Neural crest cell (in vitro differentiated cells): ENCODE results near the gene TNFRSF1A. TPM values are rescaled to one million over a fixed set of nuclear protein-coding genes. Genes with fewer than 3 reads are reported as not detected.

Source experiments
- DNase-seq: peaks from one replicate; pipeline ENCODE4 v3.0.0; 2021; ENCODE audit warnings: low read depth, mixed read lengths, low spot score
- H3K27ac Mint-ChIP-seq: one replicate; pipeline ENCODE4 v1.8.0; 2021; ENCODE audit warnings: mild to moderate bottlenecking, mixed read lengths; ENCODE audit not compliant: unreplicated experiment
- H3K27me3 Mint-ChIP-seq: 2 replicates; pipeline ENCODE4 v1.8.0; 2021; ENCODE audit warnings: low read depth, mild to moderate bottlenecking, mixed read lengths
- H3K36me3 Mint-ChIP-seq: 2 replicates; pipeline ENCODE4 v1.8.0; 2021; ENCODE audit warnings: low read depth, mild to moderate bottlenecking, mixed read lengths
- H3K4me1 Mint-ChIP-seq: 2 replicates; pipeline ENCODE4 v1.8.0; 2021; ENCODE audit warnings: mixed read lengths
- H3K4me3 Mint-ChIP-seq: one replicate; pipeline ENCODE4 v1.8.0; 2021; ENCODE audit warnings: mild to moderate bottlenecking, mixed read lengths
- H3K9me3 Mint-ChIP-seq: 2 replicates; pipeline ENCODE4 v1.8.0; 2021; ENCODE audit warnings: mixed read lengths
- CTCF ChIP-seq: fragments of 200-600 bp; sonication (generic); conservative IDR thresholded peaks from 2 replicates; pipeline ENCODE4 v1.5.0; 2021; ENCODE audit warnings: antibody characterized with exemption, mild to moderate bottlenecking
- total RNA-seq: library from RNA; stranded (reverse); gene quantifications from 2 replicates; pipeline ENCODE4 v1.2.1, GENCODE V29; 2021

TNFRSF1A gene
- total RNA-seq, 1 donor from 2014 or later = 47.7 TPM

DNA sequence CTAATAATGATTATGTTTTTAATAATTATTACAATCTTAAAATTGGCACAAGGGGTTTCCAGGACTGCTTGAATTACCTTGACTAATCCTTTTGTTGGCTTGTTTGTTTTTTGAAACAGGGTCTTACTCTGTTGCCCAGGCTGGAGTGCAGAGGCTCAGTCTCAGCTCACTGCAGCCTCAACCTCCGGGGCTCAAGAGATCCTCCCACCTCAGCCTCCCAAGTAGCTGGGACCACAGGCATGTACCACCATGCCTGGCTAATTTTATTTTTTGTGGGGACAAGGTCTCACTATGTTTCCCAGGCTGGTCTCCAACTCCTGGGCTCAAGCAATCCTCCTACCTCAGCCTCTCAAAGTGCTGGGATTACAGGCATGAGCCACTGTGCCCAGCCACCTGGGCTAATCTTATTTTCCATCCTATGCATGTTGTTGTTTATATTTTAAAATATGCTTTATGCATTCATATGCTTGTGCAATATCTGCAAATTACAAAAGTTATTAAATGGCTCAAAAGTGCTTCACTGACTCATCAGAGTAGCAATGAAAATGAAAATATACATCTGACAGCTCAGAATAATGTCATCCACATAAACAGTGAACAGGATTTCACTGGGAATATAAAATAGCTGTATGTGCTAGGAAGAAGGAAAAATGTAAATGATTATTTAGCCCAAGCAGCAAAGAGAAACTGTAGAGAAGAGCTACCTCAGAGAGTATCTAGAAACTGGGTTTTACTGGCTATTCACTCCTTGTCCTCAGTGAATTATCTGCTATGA lies 56.2 kb downstream of the TNFRSF1A start:
- no peak for DNase-seq
- no peak for TF ChIP-seq CTCF
- peaks cover 20% of the 10 kb centered on the region for H3K27me3 Mint-ChIP-seq
- no peak overlapping the region for H3K4me3 Mint-ChIP-seq
- peaks cover 3% of the 10 kb centered on the region for H3K36me3 Mint-ChIP-seq
- peaks cover 13% of the 10 kb centered on the region for H3K4me1 Mint-ChIP-seq
- no peak overlapping the region for H3K27ac Mint-ChIP-seq
- peaks cover 2% of the 10 kb centered on the region for H3K9me3 Mint-ChIP-seq

DNA sequence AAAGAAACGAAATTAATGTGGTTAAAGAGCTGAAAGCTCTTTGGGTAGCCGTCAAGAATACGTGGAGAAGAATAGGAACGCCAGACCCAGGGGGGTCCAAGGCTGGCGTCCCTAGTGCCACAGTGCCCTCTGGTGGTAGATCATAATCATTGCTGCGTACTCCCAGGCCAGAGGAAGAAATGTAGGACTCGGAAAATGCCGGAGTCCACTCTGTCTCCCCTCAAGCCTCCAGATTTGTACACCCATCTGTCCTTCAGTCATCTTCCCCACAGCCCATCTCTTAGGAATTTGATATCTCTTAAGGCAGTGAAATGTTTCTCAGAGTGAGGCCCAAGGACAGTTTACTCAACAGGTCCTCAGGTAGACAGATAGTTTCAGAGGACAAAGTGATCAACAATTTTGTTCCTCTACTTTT lies 56.8 kb downstream of the TNFRSF1A start:
- H3K27ac Mint-ChIP-seq = no peak overlapping the region
- DNase-seq = peak; percentile 81
- peaks cover 2% of the 10 kb centered on the region for H3K9me3 Mint-ChIP-seq
- peaks cover 13% of the 10 kb centered on the region for H3K4me1 Mint-ChIP-seq
- peak overlapping the region; percentile 22 for H3K4me3 Mint-ChIP-seq
- H3K27me3 Mint-ChIP-seq = peaks cover 25% of the 10 kb centered on the region
- H3K36me3 Mint-ChIP-seq = peaks cover 3% of the 10 kb centered on the region
- peak; percentile 100 for TF ChIP-seq CTCF

DNA sequence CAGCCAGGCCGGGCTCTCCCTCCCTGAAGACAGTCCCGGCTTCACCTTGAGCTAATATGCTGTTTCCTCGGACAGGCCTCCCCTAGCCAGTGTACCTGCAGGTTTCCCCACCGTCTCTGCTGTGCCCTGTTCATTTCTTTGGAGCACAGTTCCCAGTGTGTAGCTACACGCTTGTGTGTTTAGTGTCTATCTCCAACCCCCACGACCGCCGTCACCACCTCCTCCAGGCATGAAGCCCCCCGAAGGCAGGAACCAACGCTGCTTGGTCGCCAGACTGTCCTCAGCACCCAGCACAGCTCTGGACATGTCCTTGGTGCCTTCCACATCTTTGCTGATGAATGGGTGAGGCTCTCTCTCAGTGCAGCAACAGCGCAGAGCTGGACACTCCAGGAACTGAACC lies 57.6 kb downstream of the TNFRSF1A start:
- Mint-ChIP-seq H3K4me3 (no peak overlapping the region), H3K36me3 (no peaks in the 10 kb centered on the region), H3K4me1 (peaks cover 13% of the 10 kb centered on the region), H3K27ac (no peak overlapping the region), H3K27me3 (peaks cover 32% of the 10 kb centered on the region), H3K9me3 (no peaks in the 10 kb centered on the region)
- TF ChIP-seq CTCF = no peak
- DNase-seq = no peak

- no peak for TF ChIP-seq CTCF
- peak overlapping the region; percentile 59 for H3K27ac Mint-ChIP-seq
- no peak for DNase-seq
- peaks cover 39% of the 10 kb centered on the region for H3K27me3 Mint-ChIP-seq
- H3K4me1 Mint-ChIP-seq = peaks cover 19% of the 10 kb centered on the region
- H3K9me3 Mint-ChIP-seq = no peaks in the 10 kb centered on the region
- H3K36me3 Mint-ChIP-seq = no peaks in the 10 kb centered on the region
- H3K4me3 Mint-ChIP-seq = no peak overlapping the region
These were observed 59.4 kb downstream of the TNFRSF1A start for GRCh38 chr12:6282453-6282840.

GRCh38 chr12:6281081-6281809 lies 60.6 kb downstream of the TNFRSF1A start:
- no peak for DNase-seq
- Mint-ChIP-seq H3K27me3 (peaks cover 49% of the 10 kb centered on the region), H3K36me3 (no peaks in the 10 kb centered on the region), H3K4me1 (peaks cover 17% of the 10 kb centered on the region), H3K4me3 (no peak overlapping the region), H3K27ac (no peak overlapping the region), H3K9me3 (no peaks in the 10 kb centered on the region)
- TF ChIP-seq CTCF = no peak
